GM21619 (cell line): ENCODE data around the gene SYNGR3.

ENCODE experiments used
- ATAC-seq: cut with Tn5 transposase; IDR thresholded peaks from one replicate; pipeline ENCODE4 v1.9.1; 2021; ENCODE audit not compliant: unreplicated experiment

The SYNGR3 gene

DNA sequence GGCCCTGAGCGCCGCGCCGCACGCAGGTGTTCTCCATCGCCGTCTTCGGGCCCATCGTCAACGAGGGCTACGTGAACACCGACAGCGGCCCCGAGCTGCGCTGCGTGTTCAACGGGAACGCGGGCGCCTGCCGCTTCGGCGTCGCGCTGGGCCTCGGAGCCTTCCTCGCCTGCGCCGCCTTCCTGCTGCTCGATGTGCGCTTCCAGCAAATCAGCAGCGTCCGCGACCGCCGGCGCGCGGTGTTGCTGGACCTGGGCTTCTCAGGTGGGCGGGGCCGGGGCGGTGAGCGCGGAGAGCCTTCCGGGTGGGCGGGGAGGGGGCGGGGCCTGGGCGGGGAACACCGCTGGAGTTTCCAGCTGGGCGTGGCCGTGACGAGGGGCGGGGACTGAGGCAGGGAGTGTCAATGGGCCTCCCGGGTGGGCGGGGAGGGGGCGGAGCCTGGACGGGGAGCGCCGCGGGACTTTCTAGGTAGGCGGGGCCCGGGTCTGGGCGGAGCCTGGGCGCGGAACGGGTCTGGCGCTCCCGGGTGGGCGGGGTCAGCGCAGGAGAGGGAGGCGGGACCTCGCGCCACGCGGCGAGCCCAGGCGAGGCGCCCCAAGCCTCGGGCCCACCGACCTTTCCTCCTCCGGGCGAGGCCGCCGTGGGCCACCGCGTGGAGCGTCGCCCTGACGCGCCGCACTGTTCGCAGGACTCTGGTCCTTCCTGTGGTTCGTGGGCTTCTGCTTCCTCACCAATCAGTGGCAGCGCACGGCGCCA lies 2.4 kb downstream of the SYNGR3 start:
- ATAC-seq: peak; percentile 37

DNA sequence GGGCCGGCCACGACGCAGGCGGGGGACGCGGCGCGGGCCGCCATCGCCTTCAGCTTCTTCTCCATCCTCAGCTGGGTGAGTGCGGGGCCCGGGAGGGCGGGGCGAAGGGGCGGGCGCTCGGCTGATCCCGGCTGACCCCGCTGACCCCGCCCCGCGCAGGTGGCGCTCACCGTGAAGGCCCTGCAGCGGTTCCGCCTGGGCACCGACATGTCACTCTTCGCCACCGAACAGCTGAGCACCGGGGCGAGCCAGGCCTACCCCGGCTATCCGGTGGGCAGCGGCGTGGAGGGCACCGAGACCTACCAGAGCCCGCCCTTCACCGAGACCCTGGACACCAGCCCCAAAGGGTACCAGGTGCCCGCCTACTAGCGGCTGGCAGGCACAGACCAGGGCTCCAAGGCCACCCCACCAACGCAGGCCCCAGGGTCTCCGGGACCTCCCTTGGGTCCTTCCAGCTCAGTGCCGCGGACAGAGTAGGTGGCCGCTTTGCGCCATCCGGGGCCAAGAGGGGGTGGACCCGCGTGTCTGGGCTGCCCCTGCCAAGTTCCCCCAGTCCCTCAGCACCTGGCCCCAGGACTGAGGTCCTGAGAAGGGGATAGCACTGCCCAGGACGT lies 3.0 kb downstream of the SYNGR3 start:
- no peak for ATAC-seq

DNA sequence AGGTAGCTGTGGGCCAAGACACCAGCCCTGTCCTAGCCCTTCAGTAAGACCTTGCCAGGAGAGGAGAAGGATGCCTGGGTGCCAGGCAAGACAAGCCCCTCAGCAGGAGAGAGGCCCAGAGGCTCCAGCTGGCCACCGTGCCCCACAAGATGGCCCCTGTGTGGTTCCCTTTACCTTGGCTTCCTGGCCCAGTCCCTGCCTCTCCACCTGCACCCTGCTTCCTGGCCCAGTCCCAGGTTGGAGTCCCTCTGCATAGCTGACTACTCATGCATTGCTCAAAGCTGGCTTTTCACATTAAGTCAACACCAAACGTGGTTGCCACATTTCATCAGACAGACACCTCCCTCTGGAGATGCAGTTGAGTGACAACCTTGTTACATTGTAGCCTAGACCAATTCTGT lies 4.0 kb downstream of the SYNGR3 start:
- no peak for ATAC-seq

DNA sequence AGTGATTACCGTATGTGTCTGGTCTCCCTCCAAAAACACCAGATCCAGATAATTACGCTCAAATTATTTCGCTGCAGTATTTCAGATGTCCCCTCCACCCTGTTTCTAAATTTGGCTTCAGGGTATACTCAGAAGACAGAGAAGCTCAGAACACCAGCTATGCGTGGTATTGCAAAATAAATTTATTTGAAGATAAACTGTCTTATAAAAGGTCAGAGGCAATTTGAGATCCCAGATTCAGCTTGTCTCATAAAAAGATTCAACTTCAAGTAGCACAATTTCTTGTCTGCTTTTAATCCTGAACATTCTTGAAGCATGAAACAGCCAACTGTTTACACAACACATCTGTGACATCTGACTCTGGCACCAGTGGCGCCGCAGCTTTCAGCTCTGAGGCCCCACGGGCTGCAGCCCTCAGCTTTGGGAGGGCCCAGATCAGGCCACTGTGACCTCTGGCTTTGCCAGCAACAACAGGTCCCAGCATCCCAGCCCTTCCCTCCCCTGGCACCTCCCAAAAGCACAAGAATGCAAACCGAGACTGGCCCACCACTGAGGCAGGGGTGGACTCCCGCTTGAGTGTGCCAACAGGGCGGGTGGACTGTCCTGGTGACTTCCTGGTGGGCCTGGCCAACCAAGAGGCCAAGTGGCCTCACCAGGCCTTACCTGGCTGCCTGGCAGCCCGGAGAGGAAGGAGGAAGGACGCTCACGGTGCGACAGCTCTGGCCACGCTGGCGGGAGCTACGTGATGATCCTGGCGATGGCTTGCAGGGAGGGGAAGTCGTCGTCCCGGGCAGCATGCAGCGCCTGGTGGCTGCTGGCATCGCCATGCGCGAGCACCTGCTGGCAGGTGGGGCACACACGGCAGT lies 8.0 kb downstream of the SYNGR3 start:
- ATAC-seq: no peak

DNA sequence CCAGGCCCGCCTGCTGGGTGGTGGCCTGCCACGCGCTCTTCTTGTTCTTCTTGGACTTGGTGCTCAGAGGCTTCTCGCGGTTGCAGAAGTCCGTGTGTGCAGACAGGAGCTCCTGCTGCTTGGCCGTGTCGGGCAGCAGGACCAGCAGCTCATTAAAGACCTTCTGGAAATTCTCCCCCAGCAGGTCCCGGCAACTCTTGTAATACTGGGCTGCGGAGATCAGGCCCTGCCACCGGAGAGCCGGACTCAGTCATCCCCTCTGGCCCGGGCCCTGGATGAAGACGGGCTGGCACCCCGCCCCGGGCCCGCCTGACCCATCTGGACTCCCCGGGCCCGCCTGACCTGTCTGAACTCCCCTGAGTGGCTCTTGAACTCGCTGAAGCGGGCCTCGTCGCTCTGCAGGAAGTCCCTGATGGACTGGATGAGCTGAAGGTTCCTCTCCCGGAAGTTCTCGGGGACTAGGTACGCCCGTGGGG lies 8.6 kb downstream of the SYNGR3 start:
- no peak for ATAC-seq

DNA sequence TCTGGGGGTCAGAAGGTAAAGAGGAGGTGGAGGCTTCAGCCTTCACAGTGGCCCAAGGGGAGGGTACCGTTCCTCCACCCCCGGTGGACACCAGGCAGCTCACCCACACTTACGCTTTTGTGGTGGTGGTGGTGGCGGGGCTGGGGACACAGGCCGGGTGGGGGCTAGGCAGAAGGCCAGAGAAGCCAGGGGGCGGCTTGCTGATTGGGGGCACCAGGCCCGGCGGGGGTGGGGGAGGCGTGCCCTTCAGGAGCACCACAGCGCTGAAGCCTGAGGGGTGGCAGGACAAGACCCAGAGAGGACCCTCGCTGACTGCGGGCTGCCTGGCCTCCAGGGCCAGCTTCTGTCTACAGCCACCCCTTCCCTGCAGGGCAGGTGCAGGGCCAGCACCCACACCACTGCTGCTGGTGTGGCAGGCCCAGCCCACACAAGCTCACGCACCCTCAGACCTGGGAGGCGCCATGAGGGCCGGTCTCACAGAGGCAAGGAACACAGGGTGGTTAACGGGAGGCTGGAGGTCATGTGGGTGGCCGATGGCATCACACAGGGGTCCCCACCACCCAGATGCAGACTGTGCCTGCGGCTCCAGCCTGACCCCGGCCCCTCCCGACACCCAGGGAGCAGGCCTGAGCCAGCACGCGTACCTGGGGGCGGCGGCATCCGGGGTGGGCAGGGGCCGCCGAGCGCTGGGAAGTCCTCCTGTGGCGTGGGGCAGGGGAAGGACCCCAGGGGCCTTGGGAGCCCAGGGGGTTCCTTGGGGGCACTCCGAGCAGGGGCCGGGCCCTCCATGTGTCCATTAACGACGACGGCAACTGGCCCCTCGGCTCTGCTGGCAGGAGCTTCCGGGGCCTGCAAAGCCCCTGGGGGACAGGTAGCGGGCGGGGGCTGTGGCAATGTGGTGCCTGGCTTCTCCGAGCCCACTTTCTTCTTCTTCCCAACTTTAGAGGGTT lies 9.4 kb downstream of the SYNGR3 start:
- no peak for ATAC-seq

DNA sequence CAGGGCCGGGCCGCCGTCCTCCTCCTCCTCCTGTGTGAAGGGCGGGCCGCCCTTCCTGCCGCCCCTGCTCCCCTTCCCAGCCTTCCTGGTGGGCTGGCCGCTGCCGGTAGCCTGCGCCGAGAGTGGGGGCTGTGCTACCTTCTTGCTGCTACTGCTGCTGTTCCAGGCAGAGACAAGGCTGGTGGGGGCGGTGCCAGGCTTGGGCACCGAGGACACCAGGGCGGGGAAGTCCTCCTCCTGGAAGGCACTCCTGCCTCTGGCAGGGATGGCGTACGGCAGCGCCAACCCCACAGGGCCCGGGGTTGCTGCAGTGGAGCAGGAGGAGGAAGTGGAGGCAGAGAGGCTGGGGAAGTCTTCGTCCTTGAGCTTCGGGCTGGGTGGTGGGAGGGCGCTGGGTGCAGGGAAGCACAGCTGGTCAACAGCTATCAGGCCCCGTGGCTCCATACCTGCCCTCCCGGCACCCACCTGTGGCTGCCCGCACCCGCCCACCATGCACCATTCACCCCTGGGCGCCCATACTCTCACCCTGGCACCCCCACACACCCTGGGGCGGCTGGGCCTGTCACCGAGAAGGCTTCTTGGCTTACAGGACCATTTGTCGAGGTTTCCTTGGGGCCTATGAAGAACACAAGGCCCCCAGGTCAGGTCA lies 10.2 kb downstream of the SYNGR3 start:
- no peak for ATAC-seq

DNA sequence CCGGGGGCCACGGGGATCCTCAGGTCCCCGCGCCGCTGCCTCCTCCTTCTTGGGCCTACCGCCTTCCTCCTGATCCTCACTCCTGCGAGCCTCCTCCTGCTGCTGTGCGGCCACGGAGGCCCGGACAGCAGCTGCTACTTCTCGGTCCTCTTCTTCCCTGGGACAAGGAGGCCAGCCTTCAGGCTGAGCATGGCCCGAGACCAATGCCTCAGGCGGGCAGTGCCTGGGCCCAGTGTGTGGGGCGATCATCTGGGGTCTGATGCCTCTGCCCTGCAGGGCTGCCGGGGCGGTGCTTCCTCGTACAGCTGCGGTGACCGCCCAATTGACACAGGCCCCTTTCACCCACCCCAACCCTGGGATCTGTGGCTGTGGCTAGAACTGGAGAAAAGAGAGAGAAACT lies 11.3 kb downstream of the SYNGR3 start:
- ATAC-seq: no peak

DNA sequence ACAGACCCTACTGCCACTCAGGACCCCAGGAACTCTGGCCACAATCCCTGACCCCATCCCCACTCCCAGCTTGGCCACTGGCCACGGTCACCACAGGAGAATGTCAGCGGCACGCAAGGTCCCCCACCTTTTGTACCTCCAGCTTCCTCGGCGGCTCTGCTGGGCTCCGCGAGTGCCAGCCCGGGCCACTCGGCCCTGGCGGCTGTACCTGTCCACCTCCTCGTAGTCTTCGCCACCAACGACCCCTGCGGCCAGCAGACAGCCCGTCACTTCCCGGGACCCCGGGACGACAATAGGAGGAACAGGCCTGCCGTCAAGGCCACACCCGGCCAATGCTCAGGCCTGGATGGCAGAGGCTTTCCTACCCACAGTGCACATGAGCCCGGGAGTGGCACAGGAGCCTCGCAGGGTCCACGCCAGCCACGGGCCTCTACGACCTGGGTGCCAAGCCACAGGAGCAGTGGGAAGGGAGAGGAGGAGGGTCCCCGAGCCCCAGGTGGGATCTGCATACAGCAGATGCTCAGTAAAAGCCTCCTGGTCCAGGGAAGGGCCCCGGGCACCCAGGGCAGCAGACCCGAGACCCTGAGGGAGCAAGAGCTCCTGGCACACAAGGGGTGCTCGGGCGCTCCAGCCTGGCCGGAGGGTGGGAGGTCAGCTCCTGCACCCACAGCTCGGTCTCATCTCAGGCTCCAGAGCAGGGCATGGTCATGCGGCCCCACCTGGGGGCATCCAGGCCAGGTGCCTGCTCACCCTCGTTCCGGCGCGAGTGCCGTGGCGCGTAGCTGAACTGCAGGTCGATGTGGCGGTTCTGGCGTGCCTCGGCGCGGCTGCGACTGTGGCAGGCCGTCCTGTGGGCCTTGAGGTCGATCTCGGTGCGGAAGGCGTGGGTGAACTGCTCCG lies 11.9 kb downstream of the SYNGR3 start:
- no peak for ATAC-seq

DNA sequence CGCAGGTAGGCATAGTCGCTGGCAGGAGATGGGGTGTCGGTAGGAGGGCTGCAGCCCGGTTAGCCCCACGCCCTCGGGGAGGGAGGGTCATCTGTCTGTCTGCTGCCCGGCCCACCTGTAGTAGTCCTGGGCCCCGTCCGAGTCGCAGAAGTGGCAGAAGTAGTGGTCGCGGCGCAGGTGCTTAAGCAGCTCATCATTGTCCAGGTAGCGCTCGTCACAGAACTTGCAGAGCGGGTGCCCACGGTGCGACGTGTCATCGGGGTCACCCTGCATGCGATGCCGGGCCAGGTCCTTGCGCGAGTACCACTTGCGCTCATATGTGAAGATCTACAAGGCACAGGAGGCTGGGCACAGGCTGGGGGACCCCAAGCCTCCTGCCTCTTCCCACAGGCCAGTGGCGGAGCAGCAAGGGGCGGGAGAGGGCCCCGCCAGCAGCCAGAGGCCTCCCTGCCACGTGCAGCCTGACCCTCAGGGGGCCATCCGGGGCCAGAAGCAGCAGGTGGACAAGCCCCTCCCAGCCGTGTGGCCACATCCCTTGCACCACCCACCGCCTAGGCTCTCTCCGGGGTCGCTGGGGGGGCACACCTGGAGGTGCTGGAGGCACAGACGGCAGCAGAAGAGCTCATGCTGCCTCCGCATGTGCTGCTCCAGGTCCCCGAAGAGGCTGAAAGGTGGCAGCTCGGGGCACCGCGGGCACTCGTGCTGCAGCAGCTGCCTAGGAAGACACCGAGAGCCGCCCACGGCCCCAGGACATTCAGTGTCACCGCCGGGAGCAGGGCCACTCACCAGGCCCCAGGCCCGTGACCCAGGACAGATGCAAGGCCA lies 12.8 kb downstream of the SYNGR3 start:
- ATAC-seq: no peak

DNA sequence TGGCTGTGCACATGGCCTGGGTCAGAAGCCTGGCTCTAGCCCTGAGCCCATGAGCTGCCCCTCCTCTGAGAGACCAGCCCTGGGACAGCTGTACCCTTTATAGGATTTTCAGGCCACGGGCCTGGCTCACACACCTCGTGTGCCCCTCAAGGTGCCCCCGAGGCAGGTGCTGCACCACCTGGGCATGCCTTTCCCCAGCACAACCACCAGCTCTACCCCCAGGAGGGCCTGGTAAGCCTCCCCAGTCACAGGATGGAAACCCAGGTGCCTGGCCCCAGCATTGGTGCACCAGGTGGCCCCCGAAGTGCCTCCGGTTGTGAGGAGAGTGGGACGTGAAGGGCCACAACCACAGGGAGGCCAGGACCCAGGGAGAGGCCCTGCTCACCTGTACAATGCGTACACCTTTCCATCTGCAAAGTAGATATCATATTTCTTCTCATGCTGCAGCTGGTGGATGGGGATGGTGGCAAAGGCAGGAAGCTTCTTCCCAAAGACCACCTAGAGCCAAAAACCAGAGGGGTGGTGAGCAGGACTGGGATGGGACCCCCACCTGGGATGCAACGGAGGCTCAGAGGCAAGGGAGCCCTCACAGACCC lies 13.6 kb downstream of the SYNGR3 start:
- no peak for ATAC-seq

DNA sequence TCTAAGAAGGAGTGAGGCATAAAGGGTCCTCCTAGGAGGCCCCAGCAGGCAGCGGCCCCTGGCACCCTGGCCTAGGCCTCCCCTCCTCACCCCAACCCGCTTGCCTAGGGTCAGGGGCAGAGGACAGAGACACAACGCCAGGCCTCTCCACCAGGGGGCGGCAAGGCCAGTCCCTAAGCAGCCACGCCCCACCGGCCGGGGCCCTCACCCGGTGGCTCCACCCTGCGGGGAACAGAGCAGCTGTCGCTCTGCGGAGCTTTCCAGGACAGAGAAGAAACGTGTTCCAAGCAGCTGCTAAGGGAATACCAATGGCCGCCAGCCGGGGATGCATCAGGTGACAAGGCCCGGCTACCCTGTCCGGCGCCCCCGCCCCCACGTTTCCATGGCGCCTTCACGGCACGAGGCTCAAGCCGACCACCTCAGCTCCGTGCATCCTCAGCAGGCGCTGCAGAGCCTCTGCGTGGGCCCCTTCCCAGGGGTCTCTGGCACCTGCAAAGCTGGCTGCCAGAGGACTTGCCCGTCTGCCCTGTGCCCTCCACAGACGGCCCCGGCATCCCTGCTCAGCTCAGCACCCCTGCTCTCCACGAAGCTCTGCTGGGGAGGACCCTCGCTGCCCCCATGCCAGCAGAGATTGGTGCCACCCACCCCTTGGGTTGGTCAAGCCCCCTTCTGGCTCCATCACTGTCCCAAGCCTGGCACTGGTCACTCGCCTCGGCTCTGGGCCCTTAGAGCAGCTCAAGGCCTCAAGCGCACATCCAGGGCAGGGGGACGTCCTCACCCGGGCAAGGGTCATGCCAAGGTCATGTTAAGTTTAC lies 14.3 kb downstream of the SYNGR3 start:
- no peak for ATAC-seq

DNA sequence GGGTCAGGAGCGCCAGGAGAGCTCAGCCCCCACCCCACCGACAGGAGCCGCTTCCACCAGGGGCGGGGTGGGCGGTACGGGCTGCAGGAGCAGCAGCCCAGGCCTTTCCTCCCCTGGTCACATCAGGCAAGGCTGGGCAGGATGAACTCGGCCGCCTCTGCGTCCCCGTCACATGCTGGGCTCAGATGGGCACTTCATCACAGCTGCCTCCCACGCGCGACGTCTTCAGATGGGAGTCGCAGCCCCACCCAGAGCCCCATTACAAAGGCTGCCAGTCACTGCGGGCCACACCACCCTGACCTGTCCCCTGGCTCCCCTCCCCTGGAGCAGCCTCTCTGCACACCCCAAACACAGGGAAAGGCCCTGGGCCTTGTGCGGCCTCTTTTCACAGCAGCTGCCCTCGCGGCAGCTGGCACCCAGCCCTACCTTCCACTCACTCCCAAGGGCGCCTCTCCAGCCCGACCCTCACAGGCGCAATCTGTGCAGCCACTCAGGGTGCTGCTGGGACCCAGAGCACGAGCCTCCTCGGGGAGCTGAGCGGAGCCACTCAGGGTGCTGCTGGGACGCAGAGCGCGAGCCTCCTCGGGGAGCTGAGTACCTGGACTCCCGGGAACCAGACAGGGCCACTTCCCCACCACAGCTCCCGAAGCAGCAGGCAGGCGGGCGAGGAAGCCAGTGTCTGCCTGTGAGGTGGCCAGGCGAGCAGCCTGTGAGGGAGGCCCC lies 15.2 kb downstream of the SYNGR3 start:
- ATAC-seq: no peak

DNA sequence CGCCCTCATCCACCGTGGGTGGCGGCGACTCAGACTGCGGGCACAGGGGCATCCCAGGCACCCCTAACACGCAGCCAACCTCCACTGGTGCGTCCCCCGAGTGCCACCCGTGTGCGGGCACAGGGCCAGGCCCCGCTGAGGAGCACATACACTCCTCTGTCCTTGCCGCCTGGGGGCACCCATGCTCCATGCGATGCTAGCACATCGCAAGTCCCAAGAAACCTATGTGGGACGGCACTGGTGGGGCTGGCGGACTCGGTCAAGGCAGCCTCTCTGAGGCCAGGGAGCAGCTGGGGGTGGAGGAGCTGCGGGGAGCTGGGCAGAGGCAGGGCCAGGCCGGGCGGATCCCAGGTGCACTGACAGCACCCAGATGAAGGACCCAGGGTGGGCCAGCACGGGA lies 15.9 kb downstream of the SYNGR3 start:
- no peak for ATAC-seq

DNA sequence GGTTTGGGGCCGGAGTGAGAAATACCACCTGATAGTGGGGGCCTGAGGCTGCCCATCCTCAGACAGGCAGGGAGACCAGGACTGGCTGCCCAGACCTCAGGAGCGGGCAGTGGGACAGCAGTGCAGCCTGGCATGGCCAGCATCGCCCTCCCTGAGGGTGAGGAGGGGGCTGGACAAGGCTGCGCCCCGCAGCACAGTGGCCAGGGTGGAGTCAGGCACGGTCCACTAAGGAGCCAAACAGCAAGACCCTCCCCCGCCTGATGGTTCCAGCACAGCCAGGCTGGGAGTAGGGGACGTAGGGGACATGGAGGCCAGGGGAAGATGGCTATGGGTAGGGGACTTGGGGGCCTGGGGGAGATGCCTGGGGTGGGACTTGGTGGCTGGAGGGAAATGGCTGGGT lies 16.5 kb downstream of the SYNGR3 start:
- no peak for ATAC-seq

DNA sequence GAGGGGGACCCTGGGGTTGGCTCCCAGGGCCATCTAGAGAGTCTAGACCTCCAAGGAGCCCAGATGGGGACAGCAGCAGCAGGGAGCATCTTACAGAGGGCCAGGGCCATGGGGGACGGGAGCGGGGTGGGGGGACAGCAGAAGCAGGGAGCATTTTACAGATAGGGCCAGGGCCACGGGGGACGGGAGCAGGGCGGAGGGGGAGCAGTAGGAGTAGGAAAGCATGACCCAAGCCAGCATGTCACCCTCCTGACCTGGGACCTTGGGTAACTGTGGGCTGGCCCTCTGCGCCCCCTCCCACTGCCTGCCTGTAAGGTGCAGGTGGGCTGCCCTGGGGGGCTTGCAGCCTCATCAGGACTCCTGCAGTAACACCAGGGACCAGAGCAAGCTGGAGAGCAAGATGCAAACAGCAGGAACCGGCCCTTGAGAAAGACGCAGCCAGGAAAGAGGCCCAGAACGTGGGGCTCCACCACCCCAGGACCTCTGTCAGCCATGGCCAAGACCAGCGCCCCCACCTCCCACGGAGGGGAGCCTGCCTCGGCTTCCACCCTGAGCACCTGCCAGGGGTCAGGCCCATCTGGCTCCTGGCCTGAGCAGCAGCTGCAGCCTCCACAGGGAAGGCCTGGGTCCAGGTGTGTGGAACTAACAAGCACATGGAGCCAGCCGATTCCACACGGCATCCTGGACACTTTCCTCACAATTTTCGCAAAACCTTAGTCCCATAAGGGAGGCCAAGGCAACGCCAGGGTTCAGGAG lies 17.5 kb downstream of the SYNGR3 start:
- ATAC-seq: no peak
